Astrocyte (in vitro differentiated cells and primary cell): ENCODE measurements around the gene ADGRB2.

ENCODE experiments used
- EZH2 ChIP-seq: IDR thresholded peaks from 2 replicates; pipeline ENCODE4 v1.6.1; 2012; ENCODE audit warnings: mild to moderate bottlenecking, low read length, inconsistent platforms; ENCODE audit not compliant: insufficient read depth
- TF ChIP-seq, protein P1 (sequence below): IDR thresholded peaks from 2 replicates; pipeline ENCODE4 v1.5.1; 2011; ENCODE audit warnings: low read depth, mild to moderate bottlenecking, inconsistent platforms, low read length, moderate library complexity; ENCODE audit not compliant: insufficient read depth

DNA sequence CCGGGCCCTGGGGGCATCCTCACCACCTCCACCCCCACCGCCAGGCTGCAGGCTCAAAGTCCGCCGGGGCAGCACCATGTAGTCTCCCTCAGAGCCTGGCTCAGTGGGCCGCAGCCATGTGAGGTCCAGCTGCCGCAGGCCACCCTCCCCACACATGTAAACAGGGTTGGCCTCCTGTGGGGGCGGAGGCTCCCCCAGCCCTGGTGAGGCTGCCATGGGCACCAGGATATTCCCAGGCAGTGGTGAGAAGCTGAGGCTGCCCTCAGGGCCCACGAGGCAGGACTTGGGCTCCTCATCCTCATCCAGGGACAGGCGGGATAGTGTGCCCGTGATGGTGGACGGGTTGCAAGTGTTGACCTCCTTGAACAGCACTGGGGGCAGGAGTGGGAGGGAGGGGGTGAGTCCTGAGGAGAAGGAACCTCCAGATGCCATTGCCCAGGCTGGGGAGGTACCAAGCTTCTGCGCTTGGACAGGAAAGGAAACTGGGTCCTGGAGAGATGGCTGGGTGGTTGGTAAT is 33.0 kb downstream of the ADGRB2 start:
- TF ChIP-seq, protein P1, sequence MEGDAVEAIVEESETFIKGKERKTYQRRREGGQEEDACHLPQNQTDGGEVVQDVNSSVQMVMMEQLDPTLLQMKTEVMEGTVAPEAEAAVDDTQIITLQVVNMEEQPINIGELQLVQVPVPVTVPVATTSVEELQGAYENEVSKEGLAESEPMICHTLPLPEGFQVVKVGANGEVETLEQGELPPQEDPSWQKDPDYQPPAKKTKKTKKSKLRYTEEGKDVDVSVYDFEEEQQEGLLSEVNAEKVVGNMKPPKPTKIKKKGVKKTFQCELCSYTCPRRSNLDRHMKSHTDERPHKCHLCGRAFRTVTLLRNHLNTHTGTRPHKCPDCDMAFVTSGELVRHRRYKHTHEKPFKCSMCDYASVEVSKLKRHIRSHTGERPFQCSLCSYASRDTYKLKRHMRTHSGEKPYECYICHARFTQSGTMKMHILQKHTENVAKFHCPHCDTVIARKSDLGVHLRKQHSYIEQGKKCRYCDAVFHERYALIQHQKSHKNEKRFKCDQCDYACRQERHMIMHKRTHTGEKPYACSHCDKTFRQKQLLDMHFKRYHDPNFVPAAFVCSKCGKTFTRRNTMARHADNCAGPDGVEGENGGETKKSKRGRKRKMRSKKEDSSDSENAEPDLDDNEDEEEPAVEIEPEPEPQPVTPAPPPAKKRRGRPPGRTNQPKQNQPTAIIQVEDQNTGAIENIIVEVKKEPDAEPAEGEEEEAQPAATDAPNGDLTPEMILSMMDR: no peak
- no peak for TF ChIP-seq EZH2
